Neural cell (in vitro differentiated cells): ENCODE measurements around the gene SPATA32. TPM values are rescaled to one million over a fixed set of nuclear protein-coding genes. Genes with fewer than 3 reads are reported as not detected.

Source experiments
- H2AFZ ChIP-seq: fragments of 200-600, 300-800 bp; sonication (generic), shearing (Covaris generic); 2 replicates; pipeline ENCODE4 v1.6.0; 2014; ENCODE audit warnings: low read depth, mild to moderate bottlenecking, antibody characterized with exemption, low read length, moderate library complexity
- H3F3A ChIP-seq: fragments of 200-600 bp; shearing (Covaris generic); 2 replicates; pipeline ENCODE4 v1.6.1; 2016; ENCODE audit warnings: mild to moderate bottlenecking, moderate library complexity, mixed read lengths, antibody characterized with exemption, low read length; ENCODE audit not compliant: insufficient read depth, poor library complexity, severe bottlenecking
- H3K27ac ChIP-seq: fragments of 200-600, 300-800 bp; sonication (generic), shearing (Covaris generic); 2 replicates; pipeline ENCODE4 v1.5.1; 2014; ENCODE audit warnings: mild to moderate bottlenecking, low read length, moderate library complexity
- H3K27me3 ChIP-seq: fragments of 300-800, 200-600 bp; sonication (generic), shearing (Covaris generic); 2 replicates; pipeline ENCODE4 v1.6.0; 2014; ENCODE audit warnings: mild to moderate bottlenecking, low read depth, low read length, moderate library complexity; ENCODE audit not compliant: insufficient read depth
- H3K36me3 ChIP-seq: fragments of 300-800, 200-600 bp; sonication (generic), shearing (Covaris generic); 2 replicates; pipeline ENCODE4 v1.5.1; 2014; ENCODE audit warnings: mild to moderate bottlenecking, antibody characterized with exemption, low read length, moderate library complexity; ENCODE audit not compliant: insufficient read depth
- H3K4me2 ChIP-seq: fragments of 300-800, 200-600 bp; sonication (generic), shearing (Covaris generic); 2 replicates; pipeline ENCODE4 v1.6.0; 2014; ENCODE audit warnings: mild to moderate bottlenecking, low read length
- H3K4me3 ChIP-seq: fragments of 300-800, 200-600 bp; sonication (generic), shearing (Covaris generic); 2 replicates; pipeline ENCODE4 v1.5.1; 2014; ENCODE audit warnings: mild to moderate bottlenecking, low read length, moderate library complexity
- H3K79me2 ChIP-seq: fragments of 200-600 bp; shearing (Covaris generic); replicated peaks from 2 replicates; pipeline ENCODE4 v1.6.0; 2014; ENCODE audit warnings: mild to moderate bottlenecking, low read length, moderate library complexity; ENCODE audit not compliant: insufficient read depth
- H3K9ac ChIP-seq: fragments of 300-800, 200-600 bp; sonication (generic), shearing (Covaris generic); 2 replicates; pipeline ENCODE4 v1.6.1; 2016; ENCODE audit warnings: mild to moderate bottlenecking, low read length, mixed read lengths
- H3K9me2 ChIP-seq: fragments of 200-600 bp; shearing (Covaris generic); 2 replicates; pipeline ENCODE4 v1.6.1; 2016; ENCODE audit warnings: mild to moderate bottlenecking, low read length, mixed read lengths; ENCODE audit not compliant: insufficient read depth
- H3K9me3 ChIP-seq: fragments of 200-600, 300-800 bp; sonication (generic), shearing (Covaris generic); 2 replicates; pipeline ENCODE4 v1.6.1; 2016; ENCODE audit warnings: mild to moderate bottlenecking, mixed run types, low read length, moderate library complexity, mixed read lengths
- H4K20me1 ChIP-seq: fragments of 200-600 bp; shearing (Covaris generic); 2 replicates; pipeline ENCODE4 v1.6.1; 2016; ENCODE audit warnings: mild to moderate bottlenecking, mixed run types; ENCODE audit not compliant: insufficient read depth
- EP300 ChIP-seq: fragments of 450-650 bp; conservative IDR thresholded peaks from 2 replicates; pipeline ENCODE4 v1.6.1; 2014; ENCODE audit warnings: antibody characterized with exemption, mild to moderate bottlenecking, moderate library complexity; ENCODE audit not compliant: poor library complexity, severe bottlenecking
- EZH2 ChIP-seq: fragments of 200-600, 300-800 bp; shearing (Covaris generic), sonication (generic); IDR thresholded peaks from 2 replicates; pipeline ENCODE4 v1.6.1; 2014; ENCODE audit warnings: antibody characterized with exemption, low read length, borderline replicate concordance, mild to moderate bottlenecking; ENCODE audit not compliant: insufficient read depth, poor library complexity, severe bottlenecking
- MXI1 ChIP-seq: fragments of 450-650 bp; conservative IDR thresholded peaks from 2 replicates; pipeline ENCODE4 v1.6.1; 2014; ENCODE audit warnings: antibody characterized with exemption, mild to moderate bottlenecking; ENCODE audit not compliant: poor library complexity, severe bottlenecking
- POLR2AphosphoS5 ChIP-seq: IDR thresholded peaks from 2 replicates; pipeline ENCODE4 v1.6.1; 2012
- RAD21 ChIP-seq: fragments of 450-650 bp; conservative IDR thresholded peaks from 2 replicates; pipeline ENCODE4 v1.6.1; 2014; ENCODE audit warnings: antibody characterized with exemption, mild to moderate bottlenecking, moderate library complexity
- SMC3 ChIP-seq: fragments of 450-650 bp; conservative IDR thresholded peaks from 2 replicates; pipeline ENCODE4 v1.6.1; 2014; ENCODE audit warnings: antibody characterized with exemption, mild to moderate bottlenecking, moderate library complexity; ENCODE audit not compliant: poor library complexity
- TAF1 ChIP-seq: IDR thresholded peaks from 2 replicates; pipeline ENCODE4 v1.6.1; 2012; ENCODE audit warnings: low read depth
- polyA plus RNA-seq: library from polyadenylated mRNA; depleted of rRNA; stranded (reverse); fragments of >200 nt; gene quantifications from 2 replicates; pipeline ENCODE4 v1.2.3, GENCODE V29; 2014
- TF ChIP-seq, protein P1 (sequence below): fragments of 450-650 bp; IDR thresholded peaks from 2 replicates; pipeline ENCODE4 v1.5.1; 2014; ENCODE audit warnings: antibody characterized with exemption, mild to moderate bottlenecking, moderate library complexity; ENCODE audit not compliant: poor library complexity, severe bottlenecking
- TF ChIP-seq, protein P2 (sequence below): IDR thresholded peaks from 2 replicates; pipeline ENCODE4 v1.6.1; 2012; ENCODE audit warnings: borderline replicate concordance

Gene SPATA32
- polyA plus RNA-seq, 1 donor from 2014 or later = not detected

GRCh38 chr17:45246861-45247428 lies 14.9 kb downstream of the SPATA32 start:
- Histone ChIP-seq H2AFZ (peak overlapping the region; percentile 76), H3F3A (no peaks in the 10 kb centered on the region), H3K27me3 (peaks cover 21% of the 10 kb centered on the region), H3K4me2 (no peak overlapping the region), H3K79me2 (no peaks in the 10 kb centered on the region), H3K27ac (peak overlapping the region; percentile 20), H3K9ac (peak overlapping the region; percentile 51), H3K9me3 (no peaks in the 10 kb centered on the region), H3K9me2 (no peaks in the 10 kb centered on the region), H4K20me1 (no peaks in the 10 kb centered on the region), H3K36me3 (no peaks in the 10 kb centered on the region), H3K4me3 (peak overlapping the region; percentile 64)
- TF ChIP-seq TAF1 (no peak), EP300 (no peak), SMC3 (no peak), EZH2 (no peak), POLR2AphosphoS5 (peak; percentile 12), MXI1 (peak; percentile 16), RAD21 (no peak)
- TF ChIP-seq, protein P1, sequence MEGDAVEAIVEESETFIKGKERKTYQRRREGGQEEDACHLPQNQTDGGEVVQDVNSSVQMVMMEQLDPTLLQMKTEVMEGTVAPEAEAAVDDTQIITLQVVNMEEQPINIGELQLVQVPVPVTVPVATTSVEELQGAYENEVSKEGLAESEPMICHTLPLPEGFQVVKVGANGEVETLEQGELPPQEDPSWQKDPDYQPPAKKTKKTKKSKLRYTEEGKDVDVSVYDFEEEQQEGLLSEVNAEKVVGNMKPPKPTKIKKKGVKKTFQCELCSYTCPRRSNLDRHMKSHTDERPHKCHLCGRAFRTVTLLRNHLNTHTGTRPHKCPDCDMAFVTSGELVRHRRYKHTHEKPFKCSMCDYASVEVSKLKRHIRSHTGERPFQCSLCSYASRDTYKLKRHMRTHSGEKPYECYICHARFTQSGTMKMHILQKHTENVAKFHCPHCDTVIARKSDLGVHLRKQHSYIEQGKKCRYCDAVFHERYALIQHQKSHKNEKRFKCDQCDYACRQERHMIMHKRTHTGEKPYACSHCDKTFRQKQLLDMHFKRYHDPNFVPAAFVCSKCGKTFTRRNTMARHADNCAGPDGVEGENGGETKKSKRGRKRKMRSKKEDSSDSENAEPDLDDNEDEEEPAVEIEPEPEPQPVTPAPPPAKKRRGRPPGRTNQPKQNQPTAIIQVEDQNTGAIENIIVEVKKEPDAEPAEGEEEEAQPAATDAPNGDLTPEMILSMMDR = peak; percentile 67
- TF ChIP-seq, protein P2, sequence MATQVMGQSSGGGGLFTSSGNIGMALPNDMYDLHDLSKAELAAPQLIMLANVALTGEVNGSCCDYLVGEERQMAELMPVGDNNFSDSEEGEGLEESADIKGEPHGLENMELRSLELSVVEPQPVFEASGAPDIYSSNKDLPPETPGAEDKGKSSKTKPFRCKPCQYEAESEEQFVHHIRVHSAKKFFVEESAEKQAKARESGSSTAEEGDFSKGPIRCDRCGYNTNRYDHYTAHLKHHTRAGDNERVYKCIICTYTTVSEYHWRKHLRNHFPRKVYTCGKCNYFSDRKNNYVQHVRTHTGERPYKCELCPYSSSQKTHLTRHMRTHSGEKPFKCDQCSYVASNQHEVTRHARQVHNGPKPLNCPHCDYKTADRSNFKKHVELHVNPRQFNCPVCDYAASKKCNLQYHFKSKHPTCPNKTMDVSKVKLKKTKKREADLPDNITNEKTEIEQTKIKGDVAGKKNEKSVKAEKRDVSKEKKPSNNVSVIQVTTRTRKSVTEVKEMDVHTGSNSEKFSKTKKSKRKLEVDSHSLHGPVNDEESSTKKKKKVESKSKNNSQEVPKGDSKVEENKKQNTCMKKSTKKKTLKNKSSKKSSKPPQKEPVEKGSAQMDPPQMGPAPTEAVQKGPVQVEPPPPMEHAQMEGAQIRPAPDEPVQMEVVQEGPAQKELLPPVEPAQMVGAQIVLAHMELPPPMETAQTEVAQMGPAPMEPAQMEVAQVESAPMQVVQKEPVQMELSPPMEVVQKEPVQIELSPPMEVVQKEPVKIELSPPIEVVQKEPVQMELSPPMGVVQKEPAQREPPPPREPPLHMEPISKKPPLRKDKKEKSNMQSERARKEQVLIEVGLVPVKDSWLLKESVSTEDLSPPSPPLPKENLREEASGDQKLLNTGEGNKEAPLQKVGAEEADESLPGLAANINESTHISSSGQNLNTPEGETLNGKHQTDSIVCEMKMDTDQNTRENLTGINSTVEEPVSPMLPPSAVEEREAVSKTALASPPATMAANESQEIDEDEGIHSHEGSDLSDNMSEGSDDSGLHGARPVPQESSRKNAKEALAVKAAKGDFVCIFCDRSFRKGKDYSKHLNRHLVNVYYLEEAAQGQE = no peak

- Histone ChIP-seq H3K4me2 (no peak overlapping the region), H2AFZ (no peak overlapping the region), H4K20me1 (no peaks in the 10 kb centered on the region), H3K79me2 (no peaks in the 10 kb centered on the region), H3K27ac (no peak overlapping the region), H3K4me3 (peak overlapping the region; percentile 64), H3K9ac (peak overlapping the region; percentile 51), H3K27me3 (peaks cover 21% of the 10 kb centered on the region), H3K9me2 (no peaks in the 10 kb centered on the region), H3K9me3 (no peaks in the 10 kb centered on the region), H3F3A (no peaks in the 10 kb centered on the region), H3K36me3 (no peaks in the 10 kb centered on the region)
- no peak for TF ChIP-seq EP300
- TF ChIP-seq SMC3 = no peak
- TF ChIP-seq, protein P2 = no peak
- TF ChIP-seq MXI1 = no peak
- no peak for TF ChIP-seq POLR2AphosphoS5
These were observed 15.6 kb downstream of the SPATA32 start for GRCh38 chr17:45246338-45246737.
